ENCODE measurements around the gene SYNM. TPM values are rescaled to one million over a fixed set of nuclear protein-coding genes. Genes with fewer than 3 reads are reported as not detected.

The SYNM gene
- total RNA-seq, 4 donors from 2014 or later: 6.4 to 44.6 (median 36.4) TPM

DNA sequence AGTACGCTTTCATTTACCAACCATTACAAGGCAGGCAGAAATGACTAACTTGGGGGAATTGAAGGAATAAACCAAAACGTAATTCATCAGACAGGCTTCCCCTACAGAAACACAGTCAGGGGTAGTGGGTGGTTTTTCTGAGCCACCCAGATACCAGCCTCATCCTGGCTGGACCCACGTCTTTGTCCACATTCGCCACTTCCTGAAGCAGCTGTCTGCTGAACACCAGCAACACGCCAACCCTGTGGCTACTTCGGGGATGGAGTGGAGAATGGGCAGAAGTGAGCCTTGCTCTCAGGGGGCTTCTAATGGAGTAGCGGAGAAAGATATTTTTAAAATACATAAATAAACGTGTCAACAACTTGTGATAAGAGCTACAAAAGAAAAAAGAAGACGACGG is 40.1 kb downstream of the SYNM start:
- H3K36me3 ChIP-seq: no peaks in the 10 kb centered on the region
- intact Hi-C loops (cut with DNase I; ENCODE audit: low total_unique reads): no loop called here
- DNase-seq: no peak
- TF ChIP-seq, protein P1, sequence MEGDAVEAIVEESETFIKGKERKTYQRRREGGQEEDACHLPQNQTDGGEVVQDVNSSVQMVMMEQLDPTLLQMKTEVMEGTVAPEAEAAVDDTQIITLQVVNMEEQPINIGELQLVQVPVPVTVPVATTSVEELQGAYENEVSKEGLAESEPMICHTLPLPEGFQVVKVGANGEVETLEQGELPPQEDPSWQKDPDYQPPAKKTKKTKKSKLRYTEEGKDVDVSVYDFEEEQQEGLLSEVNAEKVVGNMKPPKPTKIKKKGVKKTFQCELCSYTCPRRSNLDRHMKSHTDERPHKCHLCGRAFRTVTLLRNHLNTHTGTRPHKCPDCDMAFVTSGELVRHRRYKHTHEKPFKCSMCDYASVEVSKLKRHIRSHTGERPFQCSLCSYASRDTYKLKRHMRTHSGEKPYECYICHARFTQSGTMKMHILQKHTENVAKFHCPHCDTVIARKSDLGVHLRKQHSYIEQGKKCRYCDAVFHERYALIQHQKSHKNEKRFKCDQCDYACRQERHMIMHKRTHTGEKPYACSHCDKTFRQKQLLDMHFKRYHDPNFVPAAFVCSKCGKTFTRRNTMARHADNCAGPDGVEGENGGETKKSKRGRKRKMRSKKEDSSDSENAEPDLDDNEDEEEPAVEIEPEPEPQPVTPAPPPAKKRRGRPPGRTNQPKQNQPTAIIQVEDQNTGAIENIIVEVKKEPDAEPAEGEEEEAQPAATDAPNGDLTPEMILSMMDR (IDR thresholded peaks at IDR 0.05): no peak
- TF ChIP-seq POLR2A (IDR thresholded peaks at IDR 0.05): no peak
- H3K27me3 ChIP-seq: no peaks in the 10 kb centered on the region
- H3K27ac ChIP-seq: no peak overlapping the region
- H3K9me3 ChIP-seq: no peaks in the 10 kb centered on the region
- no peak overlapping the region for H3K4me3 ChIP-seq
- peaks cover 0 to 4% of the 10 kb centered on the region in 2 donors for H3K4me1 ChIP-seq

DNA sequence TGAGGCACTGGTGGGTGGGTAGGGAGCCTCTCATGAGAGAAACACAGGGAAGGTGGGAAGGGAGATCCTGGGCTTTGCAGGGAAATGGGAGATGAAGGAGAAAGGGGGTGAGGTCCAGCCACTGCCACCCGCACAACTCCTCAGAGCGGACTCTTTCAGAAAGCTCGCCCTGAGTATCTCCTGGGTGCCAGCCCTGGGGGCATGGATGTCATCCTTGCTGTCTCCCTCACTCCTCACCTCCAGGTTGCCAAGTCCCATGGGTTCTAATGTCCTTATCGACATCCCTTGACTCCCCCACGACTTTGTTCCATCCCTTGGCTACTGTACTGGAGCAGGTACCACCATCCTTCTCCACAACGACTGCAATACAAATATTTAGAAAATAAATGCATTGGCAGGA is 40.9 kb downstream of the SYNM start:
- no peaks in the 10 kb centered on the region for H3K27me3 ChIP-seq
- TF ChIP-seq, protein P1 (IDR thresholded peaks at IDR 0.05): no peak
- TF ChIP-seq POLR2A (IDR thresholded peaks at IDR 0.05): no peak
- H3K9me3 ChIP-seq: no peaks in the 10 kb centered on the region
- H3K27ac ChIP-seq: no peak overlapping the region
- peaks cover 0 to 4% of the 10 kb centered on the region in 2 donors for H3K4me1 ChIP-seq
- intact Hi-C loops (cut with DNase I; ENCODE audit: low total_unique reads): no loop called here
- no peak for DNase-seq
- H3K4me3 ChIP-seq: no peak overlapping the region
- H3K36me3 ChIP-seq: no peaks in the 10 kb centered on the region

DNA sequence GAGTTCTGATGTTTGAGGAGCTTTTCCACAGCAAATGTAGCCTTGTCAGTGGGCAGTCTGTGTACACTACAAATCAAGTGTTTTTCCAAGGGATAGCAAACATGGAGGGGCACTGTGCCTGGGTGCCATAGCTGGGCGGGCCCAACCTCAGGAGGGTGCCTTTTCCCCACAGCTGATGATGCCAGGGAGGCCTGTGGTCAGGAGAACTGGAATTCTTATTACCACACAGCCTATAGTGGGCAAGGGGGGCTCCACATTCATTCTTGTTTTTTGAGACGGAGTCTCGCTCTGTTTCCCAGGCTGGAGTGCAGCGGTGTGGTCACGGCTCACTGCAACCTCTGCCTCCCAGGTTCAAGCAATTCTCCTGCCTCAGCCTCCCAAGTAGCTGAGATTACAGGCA is 41.8 kb downstream of the SYNM start:
- intact Hi-C loops (cut with DNase I; ENCODE audit: low total_unique reads): no loop called here
- Histone ChIP-seq H3K9me3 (no peaks in the 10 kb centered on the region), H3K4me1 (peaks cover 0 to 4% of the 10 kb centered on the region in 2 donors), H3K4me3 (no peak overlapping the region), H3K27ac (no peak overlapping the region), H3K27me3 (no peaks in the 10 kb centered on the region), H3K36me3 (no peaks in the 10 kb centered on the region)
- DNase-seq: no peak
- no peak for TF ChIP-seq POLR2A (IDR thresholded peaks at IDR 0.05)

DNA sequence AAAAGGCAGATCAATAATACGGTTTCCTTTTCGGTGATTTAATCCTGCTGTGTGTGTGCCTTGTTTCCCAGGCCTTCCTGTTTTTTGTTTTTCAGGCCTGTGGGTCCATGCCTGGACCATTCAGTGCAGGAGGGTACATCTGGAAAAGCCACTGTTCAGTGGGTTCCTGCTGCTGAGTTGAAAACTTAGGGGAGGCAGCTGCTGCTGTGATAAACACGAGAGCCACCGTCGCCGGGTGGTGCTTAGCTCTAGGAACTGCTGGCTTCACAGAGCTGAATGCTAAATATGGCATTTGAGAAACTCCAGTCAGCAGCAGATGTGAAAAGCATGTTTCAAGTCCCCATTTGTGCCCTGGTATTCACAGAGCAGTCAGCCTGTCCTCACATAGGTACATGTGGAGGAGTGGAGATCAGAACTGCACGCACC is 44.0 kb downstream of the SYNM start:
- Histone ChIP-seq H3K4me3 (no peak overlapping the region), H3K27ac (no peak overlapping the region), H3K36me3 (no peaks in the 10 kb centered on the region), H3K4me1 (peaks cover 0 to under 1% of the 10 kb centered on the region in 2 donors), H3K27me3 (no peaks in the 10 kb centered on the region), H3K9me3 (no peaks in the 10 kb centered on the region)
- DNase-seq: no peak
- intact Hi-C loops (cut with DNase I; ENCODE audit: low total_unique reads): no loop called here
- TF ChIP-seq, protein P1 (IDR thresholded peaks at IDR 0.05): no peak
- TF ChIP-seq POLR2A (IDR thresholded peaks at IDR 0.05): no peak

DNA sequence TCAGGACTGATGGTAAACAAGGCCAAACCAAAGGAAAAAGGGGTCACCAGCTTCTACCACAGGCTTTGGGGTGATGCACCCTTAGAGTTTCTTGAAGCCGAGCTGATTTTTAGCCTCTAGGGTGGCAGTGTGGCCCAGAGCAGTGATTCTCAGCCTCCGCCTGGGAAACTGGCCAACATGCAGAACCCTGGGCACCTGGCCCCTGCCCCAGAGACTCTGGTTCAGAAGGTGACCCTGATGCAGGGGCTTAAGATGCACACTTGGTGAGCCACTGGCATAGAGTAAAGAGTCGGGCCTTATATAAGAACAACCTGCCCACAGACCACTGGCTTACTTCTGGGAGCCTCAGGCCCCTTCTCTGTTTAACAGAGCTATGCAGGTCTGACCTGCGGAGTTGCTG is 44.5 kb downstream of the SYNM start:
- Histone ChIP-seq H3K27ac (no peak overlapping the region), H3K4me1 (no peaks in the 10 kb centered on the region), H3K27me3 (no peaks in the 10 kb centered on the region), H3K4me3 (no peak overlapping the region), H3K36me3 (no peaks in the 10 kb centered on the region), H3K9me3 (no peaks in the 10 kb centered on the region)
- no peak for DNase-seq
- TF ChIP-seq POLR2A (IDR thresholded peaks at IDR 0.05): no peak
- TF ChIP-seq, protein P1 (IDR thresholded peaks at IDR 0.05): no peak
- intact Hi-C loops (cut with DNase I; ENCODE audit: low total_unique reads): no loop called here

DNA sequence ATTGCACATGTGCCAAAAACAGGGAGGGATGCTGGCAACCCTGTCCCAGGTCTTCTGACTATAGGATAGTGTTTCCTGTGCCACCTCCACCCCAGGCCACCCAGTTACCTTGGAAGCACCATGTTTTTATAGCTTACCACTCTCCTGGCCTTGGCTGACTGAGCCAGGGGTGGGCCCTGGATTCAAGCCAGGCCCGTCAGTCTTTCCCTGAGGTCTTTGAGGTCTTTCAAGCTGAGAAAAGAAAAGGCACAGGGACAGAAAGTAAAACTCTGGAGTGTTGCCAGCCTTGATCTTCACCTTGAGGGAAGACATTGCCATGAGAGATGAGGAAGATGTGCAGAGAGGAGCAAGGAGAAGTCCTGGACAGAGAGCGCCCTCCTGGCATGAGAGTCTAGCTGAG is 46.3 kb downstream of the SYNM start:
- no peak for TF ChIP-seq POLR2A (IDR thresholded peaks at IDR 0.05)
- TF ChIP-seq, protein P1 (IDR thresholded peaks at IDR 0.05): no peak
- intact Hi-C loops (cut with DNase I; ENCODE audit: low total_unique reads): no loop called here

More for the DNA sequence above, 46.3 kb downstream of the SYNM start:
- DNase-seq: no peak
- no peaks in the 10 kb centered on the region for H3K9me3 ChIP-seq
- H3K4me1 ChIP-seq: no peaks in the 10 kb centered on the region
- no peak overlapping the region for H3K27ac ChIP-seq
- no peaks in the 10 kb centered on the region for H3K27me3 ChIP-seq
- no peaks in the 10 kb centered on the region for H3K36me3 ChIP-seq
- no peak overlapping the region for H3K4me3 ChIP-seq
